ENCODE results near the gene GALNT12.
A peak's percentile ranks its signal among the peaks of the same experiment; 100 is the strongest.

The GALNT12 gene

GRCh38 chr9:98783518-98784226, 23.8 kb upstream of the GALNT12 start:
- no peak for DNase-seq

GRCh38 chr9:98784831-98785806, 22.4 kb upstream of the GALNT12 start:
- no peak for DNase-seq

GRCh38 chr9:98786750-98787510, 20.5 kb upstream of the GALNT12 start:
- DNase-seq, result no peak

- no peak for DNase-seq
Observed at GRCh38 chr9:98787766-98788335, 19.6 kb upstream of the GALNT12 start.

- no peak for DNase-seq
Observed at GRCh38 chr9:98789483-98790133, 17.9 kb upstream of the GALNT12 start.

GRCh38 chr9:98790134-98790841, 17.2 kb upstream of the GALNT12 start:
- DNase-seq, result no peak

GRCh38 chr9:98790842-98791607, 16.4 kb upstream of the GALNT12 start:
- DNase-seq, result peak; percentile 16

- no peak for DNase-seq
Observed at GRCh38 chr9:98791608-98792490, 15.6 kb upstream of the GALNT12 start.

GRCh38 chr9:98793031-98793430, 14.4 kb upstream of the GALNT12 start:
- no peak for DNase-seq

GRCh38 chr9:98794802-98795201, 12.7 kb upstream of the GALNT12 start:
- no peak for DNase-seq

GRCh38 chr9:98795295-98795955, 12.0 kb upstream of the GALNT12 start:
- no peak for DNase-seq

- peak; percentile 26 for DNase-seq
Observed at GRCh38 chr9:98795970-98796363, 11.5 kb upstream of the GALNT12 start.

- DNase-seq, result peak; percentile 68
Observed at GRCh38 chr9:98796364-98797101, 10.9 kb upstream of the GALNT12 start, which contains the start of gene ANKS6. Gene ANKS6, minus strand, starts transcription at chr9:98796555. Its CDS starts 64 bp downstream, at chr9:98796491.

GRCh38 chr9:98797491-98797890, 10.0 kb upstream of the GALNT12 start:
- no peak for DNase-seq

GRCh38 chr9:98798254-98798653, 9.2 kb upstream of the GALNT12 start:
- DNase-seq, result no peak

- no peak for DNase-seq
Observed at GRCh38 chr9:98801561-98801960, 5.9 kb upstream of the GALNT12 start.

- no peak for DNase-seq
Observed at GRCh38 chr9:98801969-98802371, 5.5 kb upstream of the GALNT12 start.

GRCh38 chr9:98804083-98804482, 3.4 kb upstream of the GALNT12 start:
- DNase-seq, result no peak
